Iris pigment epithelial cell (primary cell): ENCODE measurements around the gene FABP6.
"Not testable (repeated sequence)": the region's sequence is repeated elsewhere in the genome, so short reads cannot be mapped to it uniquely, and the experiment has no call there.

Source experiments
- DNase-seq: peaks from one replicate; pipeline ENCODE4 v3.0.0-alpha.2; 2011; ENCODE audit warnings: low read depth

The FABP6 gene

GRCh38 chr5:160221082-160221481, 8.2 kb upstream of the FABP6 start:
- DNase-seq: no peak

GRCh38 chr5:160227012-160227411, 2.3 kb upstream of the FABP6 start:
- DNase-seq: no peak

- DNase-seq: peak; percentile 49
These were observed 1.6 kb downstream of the FABP6 start for GRCh38 chr5:160230686-160231527.

GRCh38 chr5:160231783-160232342, 2.6 kb downstream of the FABP6 start:
- DNase-seq: peak; percentile 18

- peak; percentile 39 for DNase-seq
These were observed 3.9 kb downstream of the FABP6 start for GRCh38 chr5:160233215-160233614.

- no peak for DNase-seq
These were observed 6.4 kb downstream of the FABP6 start for GRCh38 chr5:160235731-160236130.

- DNase-seq: no peak
These were observed 8.3 kb downstream of the FABP6 start for GRCh38 chr5:160237571-160238093.

- no peak for DNase-seq
These were observed 11.0 kb downstream of the FABP6 start for GRCh38 chr5:160240350-160240749.

- no peak for DNase-seq
These were observed 12.8 kb downstream of the FABP6 start for GRCh38 chr5:160242145-160242544.

GRCh38 chr5:160245506-160246086, 16.3 kb downstream of the FABP6 start:
- DNase-seq: no peak

- DNase-seq: not testable (repeated sequence)
These were observed 20.3 kb downstream of the FABP6 start for GRCh38 chr5:160249570-160249969.

- DNase-seq: no peak
These were observed 20.9 kb downstream of the FABP6 start for GRCh38 chr5:160250226-160250625.

- no peak for DNase-seq
These were observed 21.5 kb downstream of the FABP6 start for GRCh38 chr5:160250826-160251225.

GRCh38 chr5:160251406-160252155, 22.3 kb downstream of the FABP6 start:
- no peak for DNase-seq

GRCh38 chr5:160252916-160253315, 23.6 kb downstream of the FABP6 start:
- no peak for DNase-seq

- no peak for DNase-seq
These were observed 24.1 kb downstream of the FABP6 start for GRCh38 chr5:160253441-160253840.

- no peak for DNase-seq
These were observed 25.4 kb downstream of the FABP6 start for GRCh38 chr5:160254706-160255105.

GRCh38 chr5:160259341-160259740, 30.0 kb downstream of the FABP6 start:
- no peak for DNase-seq

- DNase-seq: peak; percentile 41
These were observed 30.9 kb downstream of the FABP6 start for GRCh38 chr5:160260006-160260775.

GRCh38 chr5:160260881-160261815, 31.8 kb downstream of the FABP6 start:
- DNase-seq: peak; percentile 99
